ENCODE data around the gene FBP2. TPM values are rescaled to one million over a fixed set of nuclear protein-coding genes. Genes with fewer than 3 reads are reported as not detected.

The FBP2 gene
- total and polyA plus RNA-seq, 2 of the 8 experiments (the other 6 are each of a cell fraction or from before 2014, with no cell fraction given) = not detected

DNA sequence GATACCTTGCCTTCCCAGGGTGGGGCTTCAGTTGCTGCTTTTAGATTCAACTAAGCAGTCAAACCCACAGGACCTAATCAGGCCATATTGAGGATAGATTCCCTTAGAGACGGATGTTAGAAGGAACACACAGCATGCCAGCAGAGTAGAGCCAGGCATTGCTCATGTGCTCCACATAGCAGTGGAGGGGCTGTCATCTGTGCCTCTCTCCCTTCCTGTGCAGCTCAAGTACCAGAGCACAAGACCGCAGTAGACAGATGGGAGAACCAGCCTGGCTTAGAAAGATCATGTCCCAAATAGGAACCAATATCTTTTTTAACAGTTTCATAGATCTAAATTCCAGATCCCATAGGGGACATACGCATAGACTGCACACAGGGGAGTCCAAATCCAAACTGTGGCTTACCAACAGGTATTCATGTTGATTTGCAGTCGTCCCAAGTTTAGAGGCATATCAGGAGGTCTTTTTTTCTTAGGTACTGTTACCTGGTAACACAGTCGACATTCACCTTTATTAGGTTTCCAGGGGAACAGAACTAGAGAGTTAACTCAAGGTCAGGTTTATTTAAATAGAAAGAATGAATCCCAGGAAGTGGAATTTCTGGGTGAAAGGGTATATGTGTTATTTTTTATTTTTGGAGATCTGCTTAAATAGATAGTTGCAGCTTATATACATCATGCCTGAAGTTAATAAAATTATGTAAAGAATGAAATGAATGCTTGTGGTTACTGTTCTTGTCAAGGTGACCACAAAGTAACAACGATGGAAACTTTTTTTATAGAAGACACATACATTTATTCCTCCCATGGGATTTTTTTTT is 82.3 kb downstream of the FBP2 start (continued):
- TF ChIP-seq GABPA (IDR thresholded peaks at IDR 0.05; ENCODE audit: borderline replicate concordance, insufficient read depth, low read length) = no peak
- no peak for TF ChIP-seq ZNF274 (IDR thresholded peaks at IDR 0.05; ENCODE audit: borderline replicate concordance, extremely low read depth, low read length)
- TF ChIP-seq, protein P1, sequence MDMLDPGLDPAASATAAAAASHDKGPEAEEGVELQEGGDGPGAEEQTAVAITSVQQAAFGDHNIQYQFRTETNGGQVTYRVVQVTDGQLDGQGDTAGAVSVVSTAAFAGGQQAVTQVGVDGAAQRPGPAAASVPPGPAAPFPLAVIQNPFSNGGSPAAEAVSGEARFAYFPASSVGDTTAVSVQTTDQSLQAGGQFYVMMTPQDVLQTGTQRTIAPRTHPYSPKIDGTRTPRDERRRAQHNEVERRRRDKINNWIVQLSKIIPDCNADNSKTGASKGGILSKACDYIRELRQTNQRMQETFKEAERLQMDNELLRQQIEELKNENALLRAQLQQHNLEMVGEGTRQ (IDR thresholded peaks at IDR 0.05; ENCODE audit: low read length) = no peak
- no peak for TF ChIP-seq HDAC2 (IDR thresholded peaks at IDR 0.05; ENCODE audit: borderline replicate concordance in 1 of 2, low read depth in 2 of 2, low read length in 2 of 2)
- TF ChIP-seq SAP30 (IDR thresholded peaks at IDR 0.05; ENCODE audit: insufficient read depth, insufficient replicate concordance, low read length) = no peak
- TF ChIP-seq RNF2 (IDR thresholded peaks at IDR 0.05; ENCODE audit: borderline replicate concordance, low read depth, low read length, missing control alignments, poor library complexity, severe bottlenecking) = no peak
- no peak for TF ChIP-seq EZH2 (IDR thresholded peaks at IDR 0.05; ENCODE audit: low read depth, low read length, severe bottlenecking)
- TF ChIP-seq NANOG (IDR thresholded peaks at IDR 0.05; ENCODE audit: insufficient read depth, low read depth, low read length, poor library complexity, severe bottlenecking) = no peak
- TF ChIP-seq SP2 (IDR thresholded peaks at IDR 0.05; ENCODE audit: low read length) = no peak

Other genes with a start within 250 kb of the FBP2 start
- 2.3 and 3.2 TPM in 2 replicates for gene PCAT7, start 38.7 kb downstream of the FBP2 start, total RNA-seq (2021; fragmentation: NEBNext Ultra II Directional; extraction: Animal tissue kit (Norgen Biotek cat#: 25700))
- gene PCAT7, start 38.7 kb downstream of the FBP2 start, polyA plus RNA-seq (2011; rRNA removed) = 3.8 and 4.1 TPM in 2 replicates
- 1.0 and 2.2 TPM in 2 replicates for gene FBP1, start 45.7 kb upstream of the FBP2 start, total RNA-seq (2021; fragmentation: NEBNext Ultra II Directional; extraction: Animal tissue kit (Norgen Biotek cat#: 25700))
- gene FBP1, start 45.7 kb upstream of the FBP2 start, polyA plus RNA-seq (2011; rRNA removed) = 2.6 and 4.1 TPM in 2 replicates
- gene AOPEP, start 132.9 kb upstream of the FBP2 start, total RNA-seq (2021; fragmentation: NEBNext Ultra II Directional; extraction: Animal tissue kit (Norgen Biotek cat#: 25700)) = 14.3 TPM in 2 replicates
- gene AOPEP, start 132.9 kb upstream of the FBP2 start, polyA plus RNA-seq (2011; rRNA removed) = 5.1 and 6.1 TPM in 2 replicates

Data from H1 (cell line).